Stimulated activated naive CD4-positive, alpha-beta T cell (primary cell): ENCODE results near the gene PHACTR3.

ENCODE experiments used
- DNase-seq, 6 experiments: peaks; one replicate each; lab custom pipeline; 2025; lab: John Stamatoyannopoulos, UW

PHACTR3 gene

DNA sequence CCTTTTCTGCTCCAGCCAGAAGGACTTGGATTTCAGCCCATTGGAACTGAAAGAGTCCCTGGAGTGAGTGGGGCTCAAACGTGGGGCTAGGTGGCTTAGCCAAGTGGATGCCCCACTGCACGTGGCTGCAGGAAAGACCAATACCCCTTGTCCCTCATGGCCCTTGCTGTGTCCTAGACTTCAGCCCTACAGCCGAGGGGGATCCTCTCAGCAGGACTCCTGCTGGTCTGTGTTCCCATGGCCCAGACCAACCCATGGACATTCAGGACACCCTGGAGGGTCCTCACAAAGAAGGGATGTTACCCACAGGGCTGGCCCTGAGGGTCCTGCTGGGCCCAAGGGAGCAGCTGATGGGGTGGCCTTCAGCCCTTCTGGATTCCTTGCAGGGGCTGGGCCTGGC lies 30.0 kb upstream of the PHACTR3 start:
- DNase-seq, result no peak

DNA sequence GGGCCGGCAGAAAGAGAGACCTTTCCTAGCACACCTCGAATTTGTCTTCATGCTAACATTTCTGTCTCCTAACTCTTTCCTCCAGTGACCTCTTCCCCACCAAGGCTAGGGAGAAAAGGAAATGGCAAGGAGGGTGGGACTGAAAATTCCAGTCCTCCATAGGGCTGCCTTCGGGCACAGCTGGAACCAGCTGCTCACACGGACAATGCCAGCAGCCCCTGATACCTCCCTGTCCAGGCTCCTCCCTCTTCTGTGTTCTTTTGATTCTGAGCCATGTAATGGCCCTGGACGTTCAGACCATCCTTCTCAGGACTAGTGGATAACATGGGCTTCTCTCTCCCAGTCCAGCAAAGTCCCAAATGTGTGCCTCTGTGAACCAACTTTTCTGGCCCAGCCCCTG lies 29.1 kb upstream of the PHACTR3 start:
- DNase-seq, result no peak

DNA sequence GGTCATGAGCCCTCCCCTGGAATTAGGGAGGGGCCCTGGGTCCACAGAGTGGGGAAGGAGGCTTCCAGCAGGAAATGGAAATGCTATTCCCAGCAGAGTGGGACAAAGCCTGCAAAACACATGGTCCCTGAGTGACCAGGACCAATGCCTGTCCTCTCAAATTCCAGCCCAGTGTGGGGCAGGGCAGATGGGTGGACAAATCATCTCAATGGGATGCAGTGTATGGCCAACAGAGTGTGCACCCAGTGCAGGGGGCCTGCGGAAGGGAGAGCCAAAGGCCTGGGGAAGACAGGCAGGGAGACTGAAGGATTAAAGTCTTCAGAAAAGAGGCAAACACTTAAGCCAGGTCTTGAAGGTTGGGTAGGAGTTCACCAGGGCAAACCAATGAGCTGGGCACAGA lies 28.7 kb upstream of the PHACTR3 start:
- DNase-seq, result no peak

DNA sequence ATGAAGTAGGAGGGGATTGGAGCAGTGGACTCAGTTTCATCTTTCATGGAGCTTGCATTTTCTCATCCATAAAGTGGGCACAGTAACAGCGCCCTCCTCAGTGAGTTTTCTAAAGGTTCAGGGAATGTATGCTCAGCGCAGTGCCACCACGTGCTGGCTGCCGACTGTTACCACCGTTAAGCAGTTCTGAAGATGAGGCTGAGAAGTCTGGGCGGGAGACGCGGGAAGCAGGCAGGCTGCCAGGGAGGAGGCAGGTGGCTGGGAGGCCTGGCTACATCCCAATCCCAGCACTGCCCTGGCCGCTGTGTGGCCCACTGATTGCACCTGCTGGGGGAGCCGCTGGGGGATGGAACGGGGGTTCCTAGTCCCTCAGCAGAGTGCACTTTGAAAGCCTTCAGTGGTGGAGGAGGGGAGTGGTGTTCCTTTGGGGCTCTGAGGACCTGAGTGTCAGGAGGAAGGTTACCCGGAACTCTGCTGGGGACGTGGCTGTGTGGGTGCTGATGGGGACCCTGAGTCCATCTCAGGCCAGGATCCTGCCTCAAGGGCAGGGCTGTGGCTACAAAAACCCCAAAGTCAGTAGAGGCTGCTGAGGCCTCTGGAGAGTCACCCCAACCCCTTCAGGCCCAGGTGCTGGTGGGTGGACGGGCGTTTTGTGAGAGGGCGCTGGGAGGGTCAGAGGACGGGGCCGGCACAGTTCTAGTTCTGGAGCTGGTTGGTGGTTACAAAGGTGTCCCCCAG lies 28.0 kb upstream of the PHACTR3 start:
- DNase-seq, result no peak

DNA sequence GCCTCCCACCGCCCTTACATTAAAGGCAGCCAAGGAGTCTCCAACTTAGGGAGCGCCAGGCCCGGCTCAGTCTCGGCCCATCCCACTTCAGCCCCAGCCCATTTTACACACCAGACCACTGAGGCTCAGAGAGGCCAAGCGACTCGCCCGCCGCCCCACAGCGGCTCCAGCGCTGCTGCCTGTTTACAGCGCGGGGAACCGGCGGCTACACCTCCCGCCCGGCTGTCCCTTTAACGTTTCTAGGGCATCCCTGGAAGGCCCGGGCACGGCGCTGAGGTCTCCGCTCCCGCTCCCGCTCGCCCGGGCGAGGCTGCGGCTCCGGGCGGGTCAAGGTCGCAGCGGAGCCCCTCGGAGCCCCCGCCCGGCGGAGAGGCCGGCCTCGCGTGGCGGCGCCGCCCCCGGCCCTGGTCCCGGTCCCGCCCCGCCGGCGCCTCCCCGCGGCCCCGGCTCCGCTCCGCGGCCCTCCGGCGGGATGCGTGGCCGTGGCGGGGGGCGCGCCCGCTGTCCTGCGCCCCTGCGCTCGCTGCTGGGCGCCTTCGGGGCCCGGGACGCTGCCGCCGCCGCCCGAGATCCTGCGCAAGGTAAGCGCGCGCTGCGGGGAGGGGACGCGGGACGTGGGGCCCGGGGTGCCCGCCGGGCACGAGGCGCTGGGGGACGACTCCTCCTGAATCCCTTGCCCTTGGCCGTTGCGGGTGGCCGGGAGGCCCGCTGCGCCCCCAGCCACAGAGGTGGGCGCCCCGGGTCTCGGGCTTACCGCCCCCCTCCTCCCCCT lies 27.1 kb upstream of the PHACTR3 start:
- no peak for DNase-seq

DNA sequence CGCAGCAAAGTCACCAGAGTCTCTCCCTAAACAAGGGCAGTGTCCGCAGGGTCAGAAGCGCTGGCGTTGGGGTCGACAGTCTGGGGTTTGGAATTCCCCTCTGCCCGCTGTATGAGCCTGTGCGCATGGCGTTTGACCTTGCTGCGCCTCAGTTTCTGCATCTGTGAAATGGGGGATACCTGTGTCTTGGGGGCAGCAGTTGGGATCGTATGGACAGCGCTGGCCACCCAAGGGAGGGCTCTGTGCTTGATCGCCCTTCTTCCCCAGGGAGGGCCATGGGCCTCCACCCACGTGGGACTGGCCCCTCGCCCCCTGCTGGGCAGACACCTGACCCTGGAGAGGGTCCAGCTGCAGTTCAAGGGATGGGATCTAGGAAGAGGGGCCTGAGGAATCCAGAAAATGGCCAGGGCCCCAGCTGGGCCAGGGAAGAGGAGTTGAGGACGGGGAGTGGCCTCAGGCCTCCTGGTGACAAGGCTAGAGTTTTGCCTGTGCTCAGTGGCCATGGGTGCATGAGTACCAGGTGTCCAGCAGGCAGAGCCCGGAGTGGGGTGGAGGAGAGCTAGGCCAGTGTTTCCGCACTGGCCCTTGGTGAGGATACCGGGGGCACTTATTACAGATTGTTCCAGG lies 26.4 kb upstream of the PHACTR3 start:
- DNase-seq, result no peak

DNA sequence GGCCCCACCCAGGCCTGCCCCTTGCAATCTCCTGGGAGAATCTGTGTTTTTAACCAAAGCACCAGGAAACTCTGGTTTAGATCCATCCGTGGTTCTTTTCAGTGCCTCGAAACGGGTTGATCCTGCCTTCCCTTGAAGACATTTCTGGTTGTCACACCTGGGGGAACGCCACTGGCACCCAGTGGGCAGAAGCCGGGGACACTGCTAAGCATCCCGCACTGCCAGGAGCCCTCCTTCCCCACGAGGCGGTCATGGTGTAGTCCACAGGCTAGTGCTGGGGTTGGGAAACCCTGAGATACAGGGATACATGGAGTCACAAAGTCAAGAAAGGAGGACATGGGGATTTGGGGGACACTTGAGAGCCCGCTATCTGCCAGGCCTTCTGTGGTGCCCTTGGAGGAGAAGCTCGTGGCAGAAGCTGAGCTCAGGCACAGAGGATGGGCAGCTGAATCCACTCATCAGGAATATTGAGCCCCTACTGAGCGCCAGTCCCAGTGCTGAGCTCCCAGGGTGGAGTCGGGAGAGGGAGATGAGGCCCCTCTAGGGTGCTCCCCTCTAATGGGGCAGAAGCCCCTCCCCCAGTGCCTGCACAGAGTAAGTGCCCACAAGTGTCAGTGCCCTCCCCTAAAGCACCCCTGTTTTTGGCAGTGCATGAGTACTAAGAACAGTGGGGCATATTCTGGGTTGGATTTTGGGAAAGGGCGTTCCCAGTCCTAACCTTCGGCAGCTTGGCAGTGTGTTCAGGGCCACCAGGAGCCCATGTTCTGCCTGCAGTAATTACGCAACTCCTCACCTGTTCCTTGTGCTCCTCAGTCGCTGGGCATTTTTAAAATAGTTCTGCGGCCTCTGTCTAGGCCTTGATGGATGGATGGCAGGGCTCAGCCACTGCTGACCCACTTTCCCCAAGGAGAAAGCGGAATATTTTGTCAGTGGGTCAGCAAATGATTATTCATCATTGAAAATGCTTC lies 25.6 kb upstream of the PHACTR3 start:
- DNase-seq, result no peak

DNA sequence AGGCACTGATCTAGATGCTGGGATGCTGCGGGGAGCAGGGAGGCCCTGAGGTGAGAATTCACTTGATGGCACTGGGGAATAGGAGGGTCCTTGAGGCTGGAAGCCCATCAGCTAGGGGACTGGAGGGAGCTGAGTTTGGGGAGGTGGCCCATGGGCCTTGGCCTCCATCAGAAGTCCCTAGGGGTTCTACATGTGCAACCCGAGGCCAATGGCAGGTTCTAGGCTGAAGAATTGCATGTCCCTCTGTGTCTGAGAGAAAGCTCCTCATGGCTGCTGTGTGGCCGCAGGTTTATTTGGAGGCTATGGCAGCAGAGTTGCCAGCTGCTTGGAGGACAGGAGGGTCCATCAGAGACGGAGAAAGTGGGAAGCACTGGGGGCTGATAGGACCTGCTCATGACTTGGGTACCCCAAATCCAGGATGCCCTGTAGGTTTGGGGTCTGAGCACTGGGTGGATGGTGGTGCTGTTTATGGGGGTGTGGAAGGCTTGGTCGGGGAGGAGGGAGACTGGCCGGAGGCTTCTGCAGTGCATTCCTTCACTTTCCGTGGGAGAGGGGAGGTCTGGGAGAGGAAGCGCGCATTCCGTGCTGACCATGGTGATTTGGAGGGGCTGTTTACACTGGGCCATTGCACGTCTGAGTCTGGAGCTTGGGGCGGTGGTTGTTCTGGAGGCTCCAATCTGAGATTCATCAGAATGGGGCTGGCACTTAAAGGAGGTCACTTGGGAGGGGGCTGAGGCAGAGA lies 24.8 kb upstream of the PHACTR3 start:
- no peak for DNase-seq

DNA sequence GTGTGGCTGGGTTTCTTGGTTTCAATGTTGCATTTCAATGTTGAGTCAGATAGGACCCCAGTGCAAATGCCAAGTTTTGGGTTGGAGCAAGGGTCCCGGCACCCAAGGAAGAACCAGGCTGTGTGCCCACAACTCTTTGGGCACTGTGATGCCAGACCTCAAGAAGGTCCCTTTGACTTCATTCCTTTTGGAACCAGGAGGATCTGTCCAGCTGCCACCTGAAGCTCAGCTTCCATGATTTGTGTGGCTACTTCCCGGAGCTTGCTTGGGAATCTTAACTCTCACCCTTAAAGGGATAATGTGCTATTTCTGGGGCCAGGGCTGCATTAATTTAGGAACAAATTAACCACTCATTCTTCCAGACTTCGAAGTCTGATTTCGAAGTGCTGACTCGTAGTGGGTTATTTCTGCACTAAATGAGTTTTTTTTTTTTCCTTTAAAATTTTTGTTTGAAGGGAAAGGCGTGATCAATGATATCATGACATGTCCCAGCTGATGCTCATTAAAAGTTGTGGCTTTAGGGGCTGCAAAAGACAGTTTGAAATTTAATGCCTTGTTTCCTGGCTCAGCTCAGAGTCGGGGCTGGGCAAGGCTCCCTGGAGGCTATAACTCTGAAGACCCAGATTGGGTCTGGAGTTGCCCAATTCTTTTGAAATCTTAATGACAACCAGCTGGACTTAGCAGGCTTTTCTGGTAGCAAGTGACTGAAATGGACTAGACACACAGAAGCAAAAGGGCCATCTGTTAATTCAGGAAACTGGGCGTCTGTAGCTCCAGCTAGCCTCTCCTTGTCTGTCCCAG lies 24.0 kb upstream of the PHACTR3 start:
- no peak for DNase-seq

DNA sequence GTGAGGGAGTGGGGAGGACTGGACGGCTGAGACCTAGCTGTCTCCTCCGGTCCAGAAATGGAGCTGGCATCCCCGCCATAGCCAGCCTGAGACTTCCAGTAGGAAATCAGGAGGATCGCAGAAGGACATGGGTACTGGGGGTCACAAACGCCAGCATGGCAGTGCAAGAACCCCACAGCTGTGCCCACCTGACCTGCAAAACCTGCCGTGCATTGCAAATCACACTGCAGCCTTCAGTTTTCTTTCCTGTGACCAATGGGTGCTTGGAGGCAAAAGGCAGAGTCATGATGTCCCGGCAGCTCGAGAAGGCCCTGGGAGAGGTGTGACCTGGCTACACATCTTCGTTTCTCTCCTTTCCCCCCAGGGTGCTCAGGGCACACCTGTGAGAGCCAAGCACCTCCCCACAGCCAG lies 23.3 kb upstream of the PHACTR3 start:
- DNase-seq, result no peak

DNA sequence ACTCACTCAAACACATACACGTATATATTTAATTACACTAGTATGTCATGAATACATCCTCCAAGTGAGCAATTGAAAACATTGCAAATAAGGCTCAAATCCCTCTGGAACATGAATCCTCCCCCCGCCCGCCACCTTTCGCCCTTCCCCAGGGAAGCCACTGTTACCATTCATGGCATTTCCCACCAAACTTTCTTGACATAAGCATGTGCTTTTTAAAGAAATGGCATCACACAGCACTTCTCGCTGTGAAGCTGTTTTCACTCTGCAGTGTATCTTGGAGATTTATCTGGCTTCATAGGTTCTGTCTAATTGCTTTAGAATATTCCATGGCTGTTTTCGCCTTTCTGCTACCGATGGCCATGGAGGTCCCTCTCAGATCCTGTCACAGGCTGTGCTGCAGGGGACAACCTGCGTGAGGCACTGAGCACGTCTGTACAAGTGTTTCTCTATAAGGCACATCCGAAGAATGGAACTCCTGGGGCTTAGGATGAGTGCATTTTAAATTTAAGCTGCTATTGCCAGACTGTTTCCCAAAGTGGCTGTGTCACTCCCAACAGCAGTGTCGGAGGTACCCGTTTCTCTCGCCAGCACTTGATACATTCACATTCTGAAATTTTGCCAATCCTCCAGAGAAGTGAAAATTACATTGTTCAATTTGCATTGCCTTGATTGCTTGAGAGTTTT lies 22.2 kb upstream of the PHACTR3 start:
- DNase-seq, result no peak

DNA sequence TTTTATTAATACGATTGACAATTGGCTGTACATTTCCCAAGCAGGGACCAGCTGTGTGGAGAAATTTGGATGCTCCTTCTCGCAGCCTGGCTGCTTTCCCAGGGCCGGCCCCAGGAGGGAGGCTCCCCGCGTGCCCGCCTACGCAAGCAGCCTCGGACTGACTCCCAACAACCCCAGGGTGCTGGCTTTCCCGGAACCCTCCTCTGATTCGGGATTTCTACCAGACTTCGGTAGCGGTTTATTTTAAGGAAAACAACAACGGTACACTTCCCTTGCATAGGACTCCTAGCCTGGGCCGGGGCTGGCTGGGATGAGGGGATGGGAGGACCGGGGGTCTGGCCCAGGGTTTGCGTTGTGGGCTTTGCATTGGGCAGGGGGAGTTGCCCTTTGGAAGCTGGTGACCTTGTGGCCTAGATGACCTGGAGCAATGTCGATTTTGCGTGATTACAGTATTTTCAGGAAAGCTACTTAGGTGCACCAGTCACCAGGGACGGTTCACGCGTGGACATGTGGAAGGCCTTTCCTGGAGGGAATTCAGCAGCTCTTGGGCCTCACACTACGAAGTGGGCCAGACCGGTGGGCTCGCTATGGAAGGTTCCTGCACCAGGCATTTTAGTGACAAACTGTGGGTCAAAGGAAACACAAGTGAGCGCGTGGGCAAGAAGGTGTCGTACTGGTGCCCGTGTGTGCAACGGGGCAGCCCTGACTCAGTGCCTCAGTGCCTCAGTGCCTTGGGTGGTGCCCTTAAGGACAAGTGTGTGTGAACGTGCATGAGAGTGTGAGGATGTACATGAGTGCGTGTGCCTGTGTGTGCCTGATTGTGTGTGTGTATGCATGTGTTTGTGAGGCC lies 20.7 kb upstream of the PHACTR3 start:
- DNase-seq, result no peak

DNA sequence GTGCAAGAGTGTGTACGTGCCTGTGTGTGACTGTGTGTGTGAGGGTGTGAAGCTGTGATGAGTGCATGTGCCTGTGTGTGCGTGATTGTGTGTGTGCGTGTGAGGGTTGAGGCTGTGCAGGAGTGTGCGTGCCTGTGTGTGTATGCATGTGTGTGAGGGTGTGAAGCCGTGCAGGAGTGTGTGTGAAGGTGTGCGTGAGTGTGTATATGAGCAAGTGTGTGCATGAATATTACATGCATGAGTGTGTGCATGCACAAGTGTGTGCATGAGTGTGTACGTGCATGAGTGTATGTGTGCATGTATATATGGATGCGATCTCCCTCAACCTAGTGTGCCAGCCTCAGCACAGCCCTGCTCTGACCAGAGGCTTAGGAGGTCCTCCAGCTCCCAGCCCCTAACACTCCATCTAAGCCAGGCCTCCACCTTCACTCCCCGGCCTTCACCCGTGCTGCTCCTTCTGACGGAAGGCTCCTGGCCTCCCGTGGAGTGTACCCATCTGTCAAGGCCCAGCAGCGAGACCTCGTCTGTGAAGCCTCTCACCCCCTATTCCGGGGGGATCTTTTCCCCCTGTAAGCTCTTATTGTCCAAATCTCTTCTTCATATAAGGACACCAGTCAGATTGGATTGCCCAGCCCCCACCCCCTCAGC lies 19.9 kb upstream of the PHACTR3 start:
- DNase-seq, result no peak

DNA sequence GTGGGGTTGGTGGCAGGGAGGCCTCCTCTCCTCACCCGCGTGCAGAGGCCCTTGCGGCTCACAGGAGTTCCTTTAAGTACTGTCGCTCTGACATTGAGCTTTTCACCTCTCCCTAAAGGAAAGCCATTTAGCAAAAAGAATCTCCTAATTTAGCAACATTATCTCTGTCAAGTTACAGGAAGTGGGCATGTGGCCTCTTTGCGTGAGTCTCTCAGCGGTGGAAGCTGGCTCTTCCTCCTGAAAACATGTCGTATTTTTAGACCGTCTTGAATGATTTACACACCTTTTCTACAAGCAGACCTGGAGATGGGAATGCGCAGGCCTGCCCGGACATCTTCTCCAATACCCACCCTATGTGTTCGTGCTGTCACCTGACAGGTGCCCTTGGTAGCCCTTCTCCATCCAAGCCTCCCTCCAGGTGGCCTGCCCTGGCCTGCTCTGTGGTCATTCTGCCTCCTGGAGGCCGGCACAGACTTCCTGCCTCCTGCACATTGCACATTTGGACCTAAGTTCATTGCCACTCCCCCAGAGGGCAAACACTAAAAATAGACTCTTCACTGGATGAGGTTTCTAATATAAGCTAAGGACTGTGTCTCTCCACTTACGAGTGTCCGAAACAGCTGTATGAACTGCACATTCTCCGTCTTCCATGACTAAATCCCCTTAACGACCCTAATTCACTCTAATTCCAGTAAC lies 18.5 kb upstream of the PHACTR3 start:
- DNase-seq, result no peak

DNA sequence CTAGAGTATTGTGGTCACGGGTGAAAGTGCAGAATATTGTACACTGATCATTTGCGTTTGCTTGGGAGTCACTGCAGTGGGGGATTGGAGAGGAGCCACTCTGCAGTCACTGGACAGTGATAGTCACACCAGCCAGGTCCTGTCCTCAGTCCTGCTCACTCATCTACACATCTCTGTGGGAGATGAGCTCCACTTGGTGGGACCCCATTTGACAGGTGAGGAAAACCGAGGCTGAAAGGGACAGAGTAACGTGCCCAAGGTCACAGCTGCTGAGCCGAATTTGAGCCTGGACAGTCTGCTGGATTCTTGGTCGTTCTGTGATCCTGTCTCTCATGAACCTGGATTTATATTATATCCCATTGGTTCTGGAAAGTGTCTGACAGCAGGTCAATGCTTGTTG lies 17.7 kb upstream of the PHACTR3 start:
- DNase-seq, result no peak

DNA sequence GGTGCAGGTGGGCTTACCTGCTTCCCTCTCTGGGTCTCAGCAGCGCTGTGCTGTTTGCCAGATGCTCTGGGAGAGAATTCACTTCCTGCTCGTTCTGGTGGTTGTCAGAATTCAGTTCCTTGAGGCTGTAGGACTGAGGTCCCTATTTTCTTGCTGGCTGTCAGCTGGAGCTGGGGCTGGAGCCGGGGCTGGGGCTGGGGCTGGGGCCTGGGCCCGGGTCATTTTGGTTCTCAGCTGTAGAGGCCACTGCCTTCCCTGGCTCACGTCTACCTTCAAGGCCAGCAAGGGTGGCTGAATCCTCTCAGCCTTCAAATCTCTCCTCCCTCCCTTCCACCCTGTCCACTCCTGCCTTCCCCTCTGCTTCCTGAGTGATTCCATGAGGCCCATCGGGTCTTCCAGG lies 16.8 kb upstream of the PHACTR3 start:
- no peak for DNase-seq

DNA sequence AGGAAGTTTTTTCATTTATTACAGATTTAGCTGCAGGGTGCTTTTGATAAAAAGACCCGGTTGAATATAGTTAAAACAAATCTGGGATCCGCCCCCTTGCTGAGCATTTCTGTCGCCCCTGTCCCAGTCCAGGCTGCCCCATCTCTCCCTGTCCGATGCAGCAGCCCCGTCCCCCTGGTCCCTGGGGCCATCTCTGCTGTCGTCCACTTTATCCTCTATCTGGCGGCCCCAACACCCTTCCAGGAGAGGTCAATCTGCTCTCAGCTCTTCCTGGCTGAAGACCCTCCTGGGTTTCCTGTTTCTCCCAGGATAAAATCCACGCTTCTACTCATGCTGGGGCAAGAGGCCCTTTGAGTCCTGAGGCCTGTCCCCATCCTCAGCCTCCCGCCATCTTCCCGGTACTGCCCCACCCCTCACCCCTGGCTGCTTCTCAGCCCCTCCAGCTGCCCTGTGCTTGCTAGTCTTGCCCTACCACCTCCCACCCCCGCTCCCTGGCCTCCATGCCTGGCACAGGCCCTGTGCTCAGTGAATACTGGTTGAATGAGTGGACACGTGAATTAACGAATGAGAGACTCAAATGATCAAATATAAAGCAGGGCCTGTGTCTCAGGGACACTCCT lies 16.0 kb upstream of the PHACTR3 start:
- DNase-seq, result no peak
